Upper lobe of right lung (tissue), 1 donor: ENCODE measurements around the gene GOLGA1. TPM values are rescaled to one million over a fixed set of nuclear protein-coding genes. Genes with fewer than 3 reads are reported as not detected.
"Not testable (repeated sequence)": the region's sequence is repeated elsewhere in the genome, so short reads cannot be mapped to it uniquely, and the experiment has no call there.

Experiments used
- ATAC-seq: fragments of 200-7000 bp; cut with Tn5 transposase; one replicate; pipeline ENCODE4 v1.9.1; 2020; ENCODE audit warnings: mild to moderate bottlenecking, moderate library complexity
- DNase-seq: peaks from one replicate; pipeline ENCODE4 v3.0.0-alpha.2; 2020
- H3K27ac ChIP-seq: fragments of 200-600 bp; one replicate; pipeline ENCODE4 v1.8.0; 2022
- H3K27me3 ChIP-seq: fragments of 200-600 bp; one replicate; pipeline ENCODE4 v1.8.0; 2022; ENCODE audit warnings: mild to moderate bottlenecking
- H3K36me3 ChIP-seq: fragments of 200-600 bp; one replicate; pipeline ENCODE4 v1.8.0; 2022
- H3K4me1 ChIP-seq: fragments of 200-600 bp; one replicate; pipeline ENCODE4 v1.8.0; 2022
- H3K4me3 ChIP-seq: fragments of 200-600 bp; one replicate; pipeline ENCODE4 v1.8.0; 2022; ENCODE audit warnings: mild to moderate bottlenecking
- H3K9me3 ChIP-seq: fragments of 200-600 bp; one replicate; pipeline ENCODE4 v1.8.0; 2022
- intact Hi-C: fragments of 100-400 bp; cut with DNase I; formaldehyde crosslinking; loops from one replicate; pipeline ENCODE4 v1.11.0; 2022
- total RNA-seq: library from RNA; stranded (reverse); fragmentation: NEBNext Ultra II Directional; extraction: Animal tissue kit (Norgen Biotek cat#: 25700); gene quantifications from one replicate; pipeline ENCODE4 v1.2.1, GENCODE V29; 2021
- TF ChIP-seq, protein P1 (sequence below): fragments of 200-600 bp; IDR thresholded peaks from one replicate; pipeline ENCODE4 v1.8.0; 2022; ENCODE audit warnings: antibody characterized with exemption
- donor health status: DM: no; HTN: yes; CAD: no; lungs with severe emphysema.

The GOLGA1 gene
- total RNA-seq, 1 donor from 2014 or later: 17.9 TPM

DNA sequence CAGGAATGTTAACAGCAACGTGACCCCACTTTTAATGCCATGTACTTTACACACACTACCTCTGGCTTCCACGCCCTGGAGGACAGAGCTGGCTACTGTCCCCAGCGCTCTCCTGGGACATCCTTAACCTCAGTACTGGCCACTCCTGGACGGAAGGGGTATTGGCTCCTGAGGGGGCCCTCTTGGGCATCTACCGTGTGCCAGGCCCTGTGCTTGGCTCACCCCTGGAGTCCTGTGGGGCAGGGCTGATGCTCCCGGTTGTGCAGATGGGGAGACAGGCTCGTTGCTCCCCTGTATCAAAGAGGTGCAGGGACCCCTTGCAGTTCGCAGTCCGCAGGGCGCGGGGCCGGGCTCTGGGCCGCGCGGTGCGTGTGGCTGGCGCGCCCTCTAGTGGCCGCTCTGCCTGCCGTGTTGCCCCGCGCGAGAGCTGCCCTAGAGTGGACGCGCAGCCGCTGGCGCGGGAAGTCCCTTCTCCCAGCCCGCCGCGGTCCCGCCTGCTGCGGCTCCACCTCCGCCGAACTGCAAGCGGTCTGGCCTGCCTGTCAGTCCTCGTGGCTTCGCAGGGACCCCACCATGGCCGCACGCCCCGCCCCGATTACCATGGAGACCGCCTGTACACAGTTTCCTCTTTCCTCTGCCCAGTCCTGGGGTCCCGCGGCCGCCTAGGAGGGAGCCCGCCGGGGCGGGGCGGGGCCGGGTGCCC is 87.9 kb downstream of the GOLGA1 start, which contains the start of gene WDR38:
TSS of gene WDR38 (plus strand) at position 632 of the 703 bp plus-strand sequence. CDS start 72 bp downstream, outside the sequence.
- H3K27ac ChIP-seq: no peak within 1 kb of the TSS
- no peaks in the 10 kb centered on the region for H3K9me3 ChIP-seq
- H3K27me3 ChIP-seq: no peaks in the 10 kb centered on the region
- peak within 1 kb of the TSS; percentile 42 for H3K4me3 ChIP-seq
- H3K36me3 ChIP-seq: peaks cover 16% of the 10 kb centered on the region
- intact Hi-C loops: loop anchor here (2.0 kb wide), 1 partner anchor 80 kb away; no protein-coding TSS in a partner anchor
- DNase-seq (peak; percentile 88), ATAC-seq (peak; percentile 94)
- TF ChIP-seq, protein P1, sequence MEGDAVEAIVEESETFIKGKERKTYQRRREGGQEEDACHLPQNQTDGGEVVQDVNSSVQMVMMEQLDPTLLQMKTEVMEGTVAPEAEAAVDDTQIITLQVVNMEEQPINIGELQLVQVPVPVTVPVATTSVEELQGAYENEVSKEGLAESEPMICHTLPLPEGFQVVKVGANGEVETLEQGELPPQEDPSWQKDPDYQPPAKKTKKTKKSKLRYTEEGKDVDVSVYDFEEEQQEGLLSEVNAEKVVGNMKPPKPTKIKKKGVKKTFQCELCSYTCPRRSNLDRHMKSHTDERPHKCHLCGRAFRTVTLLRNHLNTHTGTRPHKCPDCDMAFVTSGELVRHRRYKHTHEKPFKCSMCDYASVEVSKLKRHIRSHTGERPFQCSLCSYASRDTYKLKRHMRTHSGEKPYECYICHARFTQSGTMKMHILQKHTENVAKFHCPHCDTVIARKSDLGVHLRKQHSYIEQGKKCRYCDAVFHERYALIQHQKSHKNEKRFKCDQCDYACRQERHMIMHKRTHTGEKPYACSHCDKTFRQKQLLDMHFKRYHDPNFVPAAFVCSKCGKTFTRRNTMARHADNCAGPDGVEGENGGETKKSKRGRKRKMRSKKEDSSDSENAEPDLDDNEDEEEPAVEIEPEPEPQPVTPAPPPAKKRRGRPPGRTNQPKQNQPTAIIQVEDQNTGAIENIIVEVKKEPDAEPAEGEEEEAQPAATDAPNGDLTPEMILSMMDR: peak; percentile 98
- peaks cover 9% of the 10 kb centered on the region for H3K4me1 ChIP-seq

DNA sequence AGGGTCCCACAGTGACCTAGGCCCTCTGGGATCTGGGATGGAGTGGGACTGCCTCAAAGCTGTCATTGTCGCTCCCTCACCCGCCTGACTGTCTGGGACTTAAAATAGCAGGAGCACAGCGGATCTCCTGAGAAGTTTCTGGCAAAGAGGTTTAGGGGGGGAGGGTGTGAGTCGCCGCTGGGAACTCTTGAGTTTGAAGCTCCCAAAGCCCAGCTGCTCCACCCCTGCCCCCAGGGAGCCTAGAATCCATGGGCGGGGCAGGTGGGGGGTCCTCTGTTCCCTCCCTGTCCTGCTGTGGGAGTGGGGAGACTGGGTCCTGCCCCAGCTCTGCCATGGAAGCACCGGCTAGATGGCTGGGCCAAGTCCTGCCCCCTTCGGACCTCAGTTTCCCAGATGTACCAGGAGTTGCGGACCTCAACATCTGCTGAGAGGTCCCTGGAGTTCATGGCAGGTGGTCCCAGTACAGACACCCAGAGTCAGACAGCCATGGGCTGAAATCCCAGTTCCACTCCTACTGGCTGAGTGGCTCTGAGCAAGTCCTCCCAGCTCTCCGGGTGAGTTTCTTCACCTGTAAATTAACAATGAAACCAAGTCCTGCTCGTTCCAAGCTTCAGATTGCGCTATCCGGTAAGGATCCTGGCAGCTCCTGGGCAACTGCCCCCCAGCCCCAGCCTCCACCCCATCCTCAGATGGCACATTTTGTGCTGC is 88.6 kb downstream of the GOLGA1 start:
- ATAC-seq (no peak), DNase-seq (no peak)
- Histone ChIP-seq H3K9me3 (no peaks in the 10 kb centered on the region), H3K27ac (no peak overlapping the region), H3K36me3 (peaks cover 9% of the 10 kb centered on the region), H3K4me1 (peaks cover 9% of the 10 kb centered on the region), H3K4me3 (peak overlapping the region; percentile 42), H3K27me3 (no peaks in the 10 kb centered on the region)
- intact Hi-C loops: loop anchor here (2.0 kb wide), 1 partner anchor 79 kb away; no protein-coding TSS in a partner anchor
- TF ChIP-seq, protein P1: no peak

DNA sequence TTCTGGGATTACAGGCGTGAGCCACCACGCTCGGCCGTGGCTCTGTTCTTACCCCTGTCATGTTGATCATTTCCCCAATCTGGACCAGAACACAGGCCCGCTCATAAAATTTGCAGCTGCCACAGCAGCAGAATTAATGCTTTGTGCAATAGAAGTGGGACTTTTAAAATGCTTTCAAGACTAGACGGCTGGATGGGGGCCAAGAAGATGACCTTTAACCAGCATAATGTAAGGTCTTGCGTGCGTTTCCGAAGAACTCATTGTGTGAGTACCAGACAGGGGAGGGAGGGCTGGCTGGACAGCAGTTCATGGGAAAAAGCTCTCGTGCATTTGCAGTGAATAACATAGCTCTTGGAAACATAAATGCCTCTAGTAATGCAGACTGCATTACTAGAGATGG is 91.1 kb downstream of the GOLGA1 start:
- TF ChIP-seq, protein P1: no peak
- H3K4me1 ChIP-seq: peaks cover 9% of the 10 kb centered on the region

DNA sequence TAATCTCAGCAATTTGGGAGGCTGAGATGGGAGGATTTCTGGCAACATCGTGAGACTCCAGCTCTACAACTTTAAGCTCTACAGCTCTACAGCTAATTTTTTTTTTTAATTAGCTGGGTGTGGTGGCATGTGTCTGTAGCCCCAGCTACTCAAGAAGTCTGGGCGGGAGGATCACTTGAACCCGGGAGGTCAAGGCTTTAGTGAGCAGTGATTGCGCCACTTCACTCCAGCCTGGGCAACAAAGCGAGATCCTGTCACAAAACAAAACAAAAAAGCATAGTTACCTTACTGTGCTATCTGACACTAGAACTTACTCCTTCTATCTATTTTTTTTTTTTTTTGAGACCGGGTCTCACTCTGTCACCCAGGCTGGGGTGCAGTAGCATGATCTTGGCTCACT is 93.9 kb downstream of the GOLGA1 start:
- Histone ChIP-seq H3K36me3 (no peaks in the 10 kb centered on the region), H3K27ac (no peak overlapping the region), H3K27me3 (no peaks in the 10 kb centered on the region), H3K4me3 (no peak overlapping the region), H3K9me3 (no peaks in the 10 kb centered on the region), H3K4me1 (no peaks in the 10 kb centered on the region)
- ATAC-seq (no peak), DNase-seq (no peak)
- TF ChIP-seq, protein P1: no peak
- intact Hi-C loops: no loop called here

More for the DNA sequence above, 91.1 kb downstream of the GOLGA1 start:
- ATAC-seq (no peak), DNase-seq (no peak)
- Histone ChIP-seq H3K4me3 (no peak overlapping the region), H3K36me3 (no peaks in the 10 kb centered on the region), H3K9me3 (no peaks in the 10 kb centered on the region), H3K27ac (no peak overlapping the region), H3K27me3 (no peaks in the 10 kb centered on the region)
- intact Hi-C loops: no loop called here

DNA sequence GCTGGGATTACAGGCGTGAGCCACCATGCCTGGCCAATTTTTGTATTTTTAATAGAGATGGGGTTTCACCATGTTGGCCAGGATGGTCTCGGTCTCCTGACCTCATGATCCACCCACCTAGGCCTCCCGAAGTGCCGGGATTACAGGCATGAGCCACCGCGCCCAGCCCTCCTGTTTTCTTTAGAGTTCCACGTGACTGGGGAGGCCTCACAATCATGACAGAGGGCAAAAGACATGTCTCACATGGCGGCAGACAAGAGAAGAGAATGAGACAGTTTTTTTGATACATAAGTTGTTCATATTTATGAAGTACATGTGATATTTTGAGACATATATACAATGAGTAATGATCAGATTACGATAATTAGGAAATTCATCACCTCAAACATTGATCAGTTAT is 94.4 kb downstream of the GOLGA1 start:
- H3K36me3 ChIP-seq, H3K27ac ChIP-seq, H3K4me3 ChIP-seq, ATAC-seq, H3K4me1 ChIP-seq, H3K9me3 ChIP-seq, DNase-seq, H3K27me3 ChIP-seq, intact Hi-C loops: not testable (repeated sequence)

DNA sequence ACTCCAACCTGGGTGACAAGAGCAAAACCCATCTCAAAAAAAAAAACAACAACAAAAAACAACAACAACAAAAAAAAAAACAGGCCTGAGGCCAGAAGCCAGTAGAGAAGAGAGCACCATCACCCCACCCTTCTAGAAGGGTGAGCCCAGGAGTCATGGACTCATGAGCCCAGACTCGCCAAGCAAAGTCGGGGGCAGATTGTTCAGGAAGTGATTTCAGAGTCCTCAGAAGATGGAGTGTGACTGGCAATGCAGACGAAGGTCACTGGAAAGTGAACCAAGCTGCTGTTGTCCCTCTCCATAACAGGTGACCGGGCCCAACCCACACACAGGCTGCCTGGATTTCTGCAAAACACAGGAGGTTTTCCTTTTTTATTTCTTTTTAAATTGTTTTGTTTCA is 96.6 kb downstream of the GOLGA1 start:
- Histone ChIP-seq H3K9me3 (no peaks in the 10 kb centered on the region), H3K36me3 (no peaks in the 10 kb centered on the region), H3K4me3 (no peak overlapping the region), H3K27ac (no peak overlapping the region), H3K27me3 (no peaks in the 10 kb centered on the region), H3K4me1 (no peaks in the 10 kb centered on the region)
- ATAC-seq (no peak), DNase-seq (no peak)
- TF ChIP-seq, protein P1: no peak
- intact Hi-C loops: no loop called here
